Effector CD8-positive, alpha-beta T cell (primary cell): ENCODE data around the gene ARHGAP22.

Source experiments
- DNase-seq: peaks from one replicate; lab custom pipeline; 2025; lab: John Stamatoyannopoulos, UW

The ARHGAP22 gene

DNA sequence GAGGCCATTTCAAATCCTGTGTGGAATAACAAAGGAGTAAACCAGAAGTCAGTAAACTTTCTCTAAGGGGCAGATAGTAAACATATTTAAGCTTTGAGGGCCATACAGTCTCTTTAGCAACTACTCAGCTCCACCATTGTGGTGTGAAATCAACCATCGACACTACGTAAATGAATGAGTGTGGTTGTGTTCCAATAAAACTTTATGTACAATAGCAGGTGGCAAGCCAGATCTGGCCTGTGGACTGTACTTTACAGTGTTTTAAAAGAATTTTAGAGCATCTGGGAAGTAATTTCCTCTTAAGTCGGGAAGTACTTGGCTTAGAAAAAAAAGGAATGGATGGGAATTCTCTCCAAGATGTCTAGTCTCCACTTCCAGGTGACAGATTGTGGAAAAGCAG lies 71.3 kb downstream of the ARHGAP22 start:
- DNase-seq, result no peak

DNA sequence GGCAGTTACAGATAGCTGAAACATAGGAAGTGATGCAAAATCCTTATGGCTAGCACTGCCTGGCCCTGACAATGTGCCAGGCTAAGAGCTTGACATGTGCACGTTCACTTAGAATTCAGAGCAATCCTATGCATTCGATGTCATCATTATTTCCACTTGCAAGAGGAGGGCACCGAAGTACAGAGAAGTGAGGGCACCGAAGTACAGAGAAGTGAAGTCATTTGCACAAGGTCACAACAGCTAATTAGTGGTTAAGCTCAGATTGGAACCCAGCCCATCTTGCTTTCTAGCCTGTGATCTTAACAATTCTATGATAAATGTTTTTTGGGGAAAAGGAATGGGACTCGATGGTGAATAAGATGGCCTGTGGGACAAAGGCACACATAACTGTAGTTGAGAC lies 73.4 kb downstream of the ARHGAP22 start:
- no peak for DNase-seq

DNA sequence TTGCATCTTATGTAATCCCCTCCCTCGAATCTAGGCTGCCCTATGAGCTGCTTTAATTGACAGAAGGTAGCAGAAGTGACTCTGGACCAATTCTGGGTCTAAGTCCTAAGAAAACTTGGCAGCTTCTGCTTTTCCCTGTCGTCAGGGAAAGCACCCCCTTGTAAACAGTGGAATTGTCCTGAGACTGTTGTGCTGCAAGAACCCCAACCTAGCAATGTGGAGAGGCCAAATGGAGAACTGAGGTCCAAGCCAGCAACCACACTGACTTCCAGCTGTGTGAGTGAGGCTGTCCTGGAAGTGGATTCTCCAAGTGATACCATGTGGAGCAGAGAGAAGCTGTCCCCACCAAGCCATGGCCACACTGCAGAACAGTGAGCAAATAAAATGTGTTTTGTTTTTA lies 75.5 kb downstream of the ARHGAP22 start:
- no peak for DNase-seq

DNA sequence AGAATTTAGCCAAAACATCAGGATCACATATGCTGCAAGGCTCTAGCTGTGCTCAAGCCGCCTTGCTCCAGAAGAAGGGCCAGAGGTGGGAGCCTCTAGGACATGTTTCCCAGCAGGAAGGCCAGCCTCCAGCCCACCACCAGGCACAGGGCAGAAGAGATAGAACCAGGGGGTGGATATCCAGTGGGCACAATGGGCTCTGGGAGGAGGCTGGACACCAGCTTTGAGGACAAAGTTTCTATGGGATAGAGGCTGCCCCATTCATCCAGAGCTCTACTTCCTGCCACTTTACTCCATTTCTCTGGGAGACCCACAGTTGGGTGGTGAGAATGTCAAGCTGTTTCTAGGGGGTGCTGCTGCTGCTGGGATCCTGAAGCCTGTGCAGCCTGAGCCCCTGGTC lies 77.1 kb downstream of the ARHGAP22 start:
- DNase-seq, result no peak

DNA sequence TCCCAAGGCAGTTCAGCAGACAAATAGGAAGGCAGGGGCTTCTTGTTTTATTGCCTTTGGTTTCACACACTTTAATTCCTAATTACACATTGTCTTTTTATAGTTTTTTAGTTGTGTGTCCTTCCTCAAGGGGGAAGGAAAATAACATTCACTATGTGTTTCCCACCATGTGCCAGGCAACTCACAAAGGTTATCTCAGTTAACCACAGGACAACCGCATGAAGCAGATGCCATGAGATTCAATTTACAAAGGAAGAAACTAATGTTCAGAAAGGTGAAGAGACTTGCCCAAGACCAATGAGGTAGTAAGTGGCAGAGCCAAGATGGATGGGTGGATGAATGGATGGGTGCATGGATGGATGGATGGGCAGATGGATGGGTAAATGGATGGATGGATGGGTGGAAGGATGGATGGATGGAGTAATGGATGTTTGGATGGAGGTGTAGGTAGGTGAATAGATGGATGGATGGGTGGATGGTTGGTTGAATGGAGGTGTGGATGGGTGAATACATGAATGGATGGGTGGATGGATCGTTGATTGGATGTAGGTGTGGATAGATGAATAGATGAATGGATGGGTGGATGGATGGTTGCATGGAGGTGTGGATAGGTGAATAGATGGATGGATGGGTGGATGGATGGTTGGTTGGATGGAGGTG lies 77.9 kb downstream of the ARHGAP22 start:
- DNase-seq, result no peak

DNA sequence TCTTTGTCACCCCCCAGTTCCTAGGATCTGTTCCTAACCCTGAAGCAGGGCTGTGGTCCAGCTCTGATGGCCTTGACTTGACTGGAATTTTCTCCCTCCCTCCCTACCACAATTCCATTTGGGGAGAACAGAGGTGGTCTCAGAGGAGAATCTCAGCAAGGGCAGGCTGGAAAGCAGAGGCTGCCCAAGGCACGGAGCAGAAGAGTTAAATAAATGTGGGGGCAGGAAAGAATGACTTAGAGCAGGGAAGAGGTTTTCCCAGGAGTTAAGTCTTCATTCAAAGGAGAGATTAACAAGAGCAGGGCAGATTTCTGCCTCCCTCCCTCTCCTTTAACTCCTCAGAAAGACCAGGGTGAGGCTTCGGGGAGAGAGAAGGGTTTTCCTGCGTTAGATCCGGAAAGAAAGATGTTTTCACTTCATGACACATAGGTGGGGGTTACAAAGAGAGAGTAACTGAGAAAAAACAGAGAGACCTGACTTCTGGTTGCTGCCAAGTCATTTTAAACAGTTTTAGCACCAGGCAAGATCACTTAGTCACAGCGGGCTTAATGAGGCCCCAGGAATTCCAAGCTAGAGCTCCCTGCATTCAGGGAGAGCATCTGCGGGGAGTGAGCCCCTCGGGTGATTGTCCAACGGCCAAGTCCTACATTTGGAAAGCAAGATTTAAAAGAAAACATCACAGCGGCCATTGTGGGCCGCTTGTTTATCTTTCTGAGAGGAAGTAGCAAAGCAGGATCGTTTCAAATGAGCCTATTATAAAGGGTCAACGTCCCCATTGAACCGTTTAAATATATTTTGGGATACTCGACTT lies 78.7 kb downstream of the ARHGAP22 start:
- no peak for DNase-seq

DNA sequence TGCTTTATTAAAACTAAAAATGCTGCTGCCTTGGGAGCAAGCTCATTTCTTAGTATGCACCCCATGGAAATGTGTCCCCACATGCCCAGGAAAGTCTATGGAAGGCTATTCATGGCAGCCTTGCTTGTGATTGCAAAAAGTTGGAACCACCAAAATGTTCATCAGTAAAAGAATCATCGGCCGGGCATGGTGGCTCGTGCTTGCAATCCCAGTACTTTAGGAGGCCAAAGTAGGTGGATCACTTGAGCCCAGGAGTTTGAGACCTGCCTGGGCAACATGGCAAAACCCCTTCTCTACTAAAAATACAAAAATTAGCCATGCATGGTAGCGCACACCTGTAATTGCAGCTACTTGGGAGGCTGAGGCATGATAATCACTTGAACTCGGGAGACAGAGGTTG lies 79.8 kb downstream of the ARHGAP22 start:
- DNase-seq, result no peak

DNA sequence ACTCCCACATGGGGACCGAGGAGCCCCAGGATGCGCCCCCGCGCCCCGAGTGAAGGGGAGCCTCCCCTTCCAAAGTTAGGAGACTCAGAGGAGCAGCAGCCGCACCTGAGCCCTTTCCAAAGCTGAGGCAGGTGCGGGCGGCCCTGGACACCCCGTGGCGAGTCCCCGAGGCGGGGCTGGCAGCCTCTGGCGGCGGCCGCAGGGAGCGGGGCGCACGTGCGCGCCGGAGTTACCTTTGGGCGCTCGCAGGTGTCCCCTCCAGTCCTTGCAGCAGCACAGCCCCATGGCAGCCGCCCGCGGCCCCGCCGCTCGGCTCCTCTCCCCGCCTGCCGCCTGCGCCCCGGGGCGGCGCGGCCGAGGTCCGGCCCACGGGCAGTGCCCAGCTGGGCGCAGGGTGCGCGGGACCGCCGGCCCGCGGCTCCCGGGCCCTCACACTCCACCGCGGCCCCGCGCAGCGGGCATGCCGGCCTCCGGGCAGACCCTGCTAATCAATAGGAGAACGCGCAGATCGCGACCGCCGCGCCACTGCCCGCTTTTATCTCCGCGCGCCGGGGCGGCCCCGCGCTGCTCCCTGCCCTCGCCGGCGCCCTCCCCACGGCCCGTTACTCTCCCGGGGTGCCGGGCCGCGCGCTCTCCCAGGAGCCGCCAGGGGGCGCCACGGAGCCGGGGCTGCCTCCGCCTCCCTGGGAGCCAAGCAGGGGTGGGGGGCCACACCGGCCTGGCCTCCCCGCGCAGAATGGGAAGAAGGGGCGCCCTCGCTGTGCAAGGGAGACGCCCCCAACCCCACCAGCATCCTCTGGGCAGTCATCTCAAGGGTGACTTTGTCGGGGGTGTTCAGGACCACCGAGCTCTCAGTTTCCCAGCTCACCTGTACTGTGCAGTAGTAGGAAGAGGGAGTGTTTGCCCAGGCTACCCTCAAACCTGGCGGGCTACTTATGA lies 80.8 kb downstream of the ARHGAP22 start:
- DNase-seq, result no peak

DNA sequence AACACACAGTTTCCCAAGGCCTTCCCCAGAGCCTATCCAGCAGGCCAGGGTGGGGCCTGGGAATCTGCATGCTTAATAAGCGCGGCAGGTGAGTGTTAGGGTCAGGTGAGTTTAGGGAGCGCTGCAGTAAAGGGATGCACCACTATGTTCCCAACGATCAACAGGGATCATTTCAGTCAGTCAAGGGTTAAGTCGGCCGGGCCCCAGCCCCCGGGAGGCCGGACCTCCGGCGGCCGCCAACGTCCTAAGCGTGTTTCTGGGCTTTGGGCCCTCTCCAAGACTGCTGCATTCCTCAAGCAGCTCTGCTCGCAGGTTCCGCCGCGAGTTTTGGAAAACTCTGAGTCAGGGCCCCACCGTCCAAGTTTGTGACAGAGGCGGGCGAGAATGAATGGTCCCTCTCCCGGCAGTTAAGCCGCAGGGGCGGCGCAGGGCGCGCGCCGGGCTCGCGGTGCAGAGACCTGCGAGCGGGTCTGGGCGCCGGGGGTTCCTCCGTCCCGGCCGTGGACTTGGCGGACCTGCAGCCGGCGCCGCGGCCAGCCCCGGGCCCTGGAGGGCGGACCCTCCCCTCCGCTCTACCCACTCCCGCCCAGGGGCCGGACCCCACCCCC lies 81.6 kb downstream of the ARHGAP22 start:
- DNase-seq, result no peak

DNA sequence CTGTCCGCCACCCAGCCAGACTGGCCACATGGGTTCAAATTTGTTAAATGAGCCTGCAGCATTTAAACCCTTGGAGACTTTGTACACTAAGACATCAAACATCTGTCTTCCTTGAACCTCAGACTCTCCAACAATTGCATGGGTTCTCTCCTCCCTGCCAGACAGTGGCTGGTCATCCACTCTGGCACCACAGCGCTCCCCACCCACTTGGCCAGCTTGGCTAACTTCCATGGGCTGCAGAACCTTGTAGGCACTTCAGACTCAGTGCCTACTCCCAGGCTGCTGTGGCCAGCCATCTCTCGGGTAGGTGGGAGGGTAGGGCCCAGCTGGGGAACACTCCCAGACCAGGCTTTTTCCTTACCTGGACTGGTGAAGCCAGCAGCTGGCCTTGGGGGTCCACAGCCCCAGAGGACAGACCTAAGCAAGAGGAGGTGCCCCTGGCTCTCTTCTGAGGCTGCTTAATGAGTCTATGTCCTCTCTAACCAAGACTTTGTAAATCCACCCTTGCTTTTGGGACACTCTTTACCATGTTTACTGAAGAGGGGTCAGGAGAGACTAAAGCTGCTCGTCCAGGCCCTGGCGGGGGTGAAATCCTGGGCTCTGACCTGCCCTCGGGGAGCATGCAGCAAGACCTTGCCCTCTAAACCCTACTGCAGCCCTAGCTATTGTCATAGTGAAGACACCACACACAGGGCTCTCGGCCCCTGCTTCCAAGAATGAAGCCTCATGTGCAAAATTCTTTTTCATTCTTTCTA lies 82.7 kb downstream of the ARHGAP22 start:
- DNase-seq, result no peak

DNA sequence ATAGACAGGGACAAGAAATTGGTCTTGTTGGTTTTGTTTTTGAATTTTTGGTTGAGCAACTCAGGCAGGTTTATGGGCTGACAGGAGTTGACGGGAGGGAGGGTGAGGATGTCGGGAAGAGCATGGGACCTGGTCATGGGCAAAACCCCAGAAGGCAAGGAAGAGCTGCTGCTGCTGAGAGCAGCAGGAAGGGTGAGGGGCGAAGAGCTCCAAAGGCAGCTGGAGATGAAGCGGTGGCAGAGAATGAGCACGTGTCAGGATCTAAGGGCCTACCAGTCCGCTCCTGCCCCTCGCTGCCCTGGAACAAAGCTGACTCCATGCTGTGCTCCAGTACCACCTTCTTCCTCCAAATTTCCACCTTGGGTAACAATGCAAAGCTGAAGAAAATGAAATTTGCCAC lies 84.3 kb downstream of the ARHGAP22 start:
- no peak for DNase-seq

DNA sequence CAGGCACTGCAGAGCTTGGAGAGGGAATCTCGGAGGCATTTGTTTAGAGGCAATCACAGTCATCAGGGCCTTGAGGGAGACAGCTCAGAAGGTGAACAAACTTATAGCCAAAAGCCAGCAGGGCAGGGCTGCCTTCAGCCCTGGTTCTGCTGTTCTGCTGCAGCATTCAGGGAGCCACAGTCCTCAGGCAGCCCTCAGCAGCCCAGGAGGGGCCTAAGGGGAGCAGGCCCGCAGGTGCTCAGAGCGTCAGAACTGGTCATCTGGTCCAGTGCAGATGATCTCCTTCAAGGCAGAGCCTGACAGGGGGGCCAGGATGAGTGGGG lies 84.7 kb downstream of the ARHGAP22 start:
- DNase-seq, result no peak

DNA sequence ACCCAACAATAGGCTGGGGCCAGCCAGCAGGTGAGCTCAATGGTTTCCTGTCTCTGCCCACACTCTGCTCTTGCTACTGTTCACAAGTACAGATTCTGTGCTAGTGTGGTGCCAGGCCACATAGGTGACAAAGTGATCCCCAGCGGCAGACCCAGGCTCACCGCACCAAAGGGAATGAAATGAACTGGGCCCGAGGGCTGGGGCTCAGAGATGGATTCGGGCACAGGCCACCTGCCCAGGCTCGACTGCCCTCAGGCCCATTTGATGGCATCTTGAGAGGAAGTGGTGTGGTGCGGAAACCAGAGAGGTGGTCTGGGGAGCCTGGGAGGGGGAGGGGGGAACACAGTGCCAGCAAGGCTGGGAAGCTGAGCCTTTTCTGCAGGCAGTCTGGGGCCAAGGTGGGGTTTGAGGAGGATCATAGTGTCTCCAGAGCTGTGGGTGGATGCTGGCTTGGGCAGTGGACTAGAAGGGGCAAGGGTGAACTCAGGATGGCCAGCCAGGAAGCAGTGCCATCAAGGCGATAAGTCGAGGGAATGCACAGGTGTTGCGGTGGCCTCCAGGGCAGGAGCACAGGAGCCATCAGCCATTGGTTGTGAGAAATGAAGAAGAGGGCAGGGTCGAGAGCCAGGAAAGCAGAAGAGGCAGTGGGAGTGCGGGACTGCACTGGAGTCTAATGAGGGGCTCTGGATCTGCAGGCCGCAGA lies 85.2 kb downstream of the ARHGAP22 start:
- no peak for DNase-seq

DNA sequence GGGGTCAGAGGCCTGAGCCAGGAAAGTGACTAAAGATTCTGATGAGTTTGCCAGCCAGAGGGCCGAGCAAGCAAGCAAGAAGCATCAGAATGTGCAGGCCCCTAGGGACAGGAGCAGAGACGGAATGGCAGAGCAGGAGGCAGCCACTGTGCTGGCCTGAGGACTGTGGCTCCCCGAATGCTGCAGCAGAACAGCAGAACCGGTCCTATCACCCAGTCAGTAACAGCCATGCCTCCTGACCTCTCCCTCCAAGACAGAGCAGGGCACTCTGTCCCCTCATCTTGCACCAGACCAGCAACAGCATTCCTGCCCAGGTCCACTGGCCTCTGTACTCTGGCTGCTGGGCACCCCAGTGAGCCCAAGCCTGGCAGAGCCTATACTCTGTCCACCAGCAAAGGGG lies 85.9 kb downstream of the ARHGAP22 start:
- DNase-seq, result no peak

DNA sequence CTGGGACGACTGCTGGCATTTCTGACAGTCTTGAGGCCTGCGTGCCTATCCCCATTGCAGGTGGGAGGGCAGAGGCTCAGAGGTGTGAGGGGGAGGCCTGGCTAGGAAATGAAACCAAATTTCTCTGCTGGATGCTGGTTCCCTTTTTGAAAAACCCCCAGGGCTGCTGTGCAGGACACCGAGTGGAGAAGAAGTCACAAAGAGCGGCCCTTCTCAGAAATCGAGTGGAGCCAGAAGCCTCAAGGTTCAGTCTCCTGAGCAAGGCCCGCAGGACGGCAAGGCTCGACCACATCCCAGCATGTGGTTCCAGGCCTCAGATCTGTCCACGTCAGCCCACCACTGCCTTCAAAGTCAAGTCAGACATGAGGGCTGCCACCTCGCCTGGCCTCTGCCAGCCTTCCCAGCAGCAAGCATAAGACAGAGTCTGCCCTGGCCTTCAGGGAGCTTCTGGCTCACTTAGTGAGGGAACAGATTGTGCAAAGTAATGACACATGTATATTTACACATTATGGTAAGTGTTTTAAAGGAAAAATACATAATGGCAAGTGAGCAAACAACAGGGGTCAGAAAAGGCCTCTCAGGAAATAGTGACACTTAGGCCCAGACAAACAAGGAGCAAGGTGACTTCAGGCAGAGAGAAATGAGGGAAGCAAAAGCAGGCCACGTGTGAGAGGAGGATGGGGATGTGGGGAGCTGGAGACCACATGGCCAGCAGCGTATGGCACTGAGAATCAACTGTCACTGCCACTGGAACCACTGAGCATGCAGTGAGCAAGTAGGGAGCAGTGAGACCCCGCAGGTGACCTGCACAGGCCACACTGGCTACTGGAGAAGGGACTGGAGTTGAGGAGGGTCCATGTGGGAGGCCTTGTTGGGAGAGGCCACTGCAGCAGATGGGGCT lies 86.7 kb downstream of the ARHGAP22 start:
- no peak for DNase-seq

DNA sequence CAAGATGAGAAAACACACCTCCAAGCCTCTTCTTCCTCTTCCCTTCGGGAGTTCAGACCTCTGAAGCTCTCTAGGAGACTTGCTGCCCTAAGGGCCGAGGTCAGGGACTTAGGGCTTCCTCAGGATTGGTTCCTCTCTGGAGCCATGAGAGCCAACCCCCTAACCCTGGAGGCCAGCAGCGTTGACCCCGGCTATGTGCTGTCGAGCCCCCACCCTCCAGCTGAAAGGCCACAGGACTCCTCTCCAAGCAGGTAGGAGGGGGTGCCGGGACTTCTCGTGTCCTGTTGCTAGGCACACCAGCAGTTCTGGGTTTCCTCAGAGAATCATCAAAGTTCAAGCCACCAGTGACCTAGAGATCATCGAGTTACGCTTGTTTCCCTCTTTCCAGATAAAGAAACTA lies 87.4 kb downstream of the ARHGAP22 start:
- no peak for DNase-seq

DNA sequence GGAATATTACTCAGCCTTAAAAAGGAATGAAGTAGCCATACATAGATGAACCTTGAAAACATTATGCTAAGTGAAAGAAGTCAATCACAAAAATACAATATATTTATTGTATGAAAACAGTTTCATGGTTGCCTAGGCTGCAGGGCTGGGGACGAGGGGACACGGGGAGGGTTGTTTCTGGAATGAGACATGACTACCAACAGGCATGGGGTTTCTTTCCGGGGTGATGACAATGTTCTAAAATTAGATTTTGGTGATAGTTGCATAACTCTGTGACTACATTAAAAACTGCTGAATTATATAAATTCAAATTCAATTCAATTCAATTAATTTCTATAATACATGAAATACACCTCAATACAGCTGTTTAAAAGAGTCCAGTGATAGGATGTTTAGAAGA lies 88.0 kb downstream of the ARHGAP22 start:
- no peak for DNase-seq

DNA sequence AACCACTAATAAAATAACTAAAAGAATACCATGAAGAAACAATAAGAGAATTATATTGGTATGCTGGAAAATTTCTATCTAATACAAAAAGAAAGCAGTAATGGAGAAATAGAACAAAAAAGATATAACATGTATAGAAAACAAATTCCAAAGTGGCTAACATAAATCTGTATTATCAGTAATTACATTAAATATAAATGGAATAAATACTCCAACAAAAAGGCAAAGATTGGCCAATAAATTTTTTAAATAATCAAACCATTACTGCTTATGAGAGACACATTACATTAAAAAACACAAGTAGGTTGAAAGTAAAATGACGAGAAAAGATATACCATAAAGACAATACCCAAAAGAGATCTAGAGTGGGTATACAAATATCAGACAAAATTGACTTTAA lies 90.0 kb downstream of the ARHGAP22 start:
- DNase-seq, result no peak

DNA sequence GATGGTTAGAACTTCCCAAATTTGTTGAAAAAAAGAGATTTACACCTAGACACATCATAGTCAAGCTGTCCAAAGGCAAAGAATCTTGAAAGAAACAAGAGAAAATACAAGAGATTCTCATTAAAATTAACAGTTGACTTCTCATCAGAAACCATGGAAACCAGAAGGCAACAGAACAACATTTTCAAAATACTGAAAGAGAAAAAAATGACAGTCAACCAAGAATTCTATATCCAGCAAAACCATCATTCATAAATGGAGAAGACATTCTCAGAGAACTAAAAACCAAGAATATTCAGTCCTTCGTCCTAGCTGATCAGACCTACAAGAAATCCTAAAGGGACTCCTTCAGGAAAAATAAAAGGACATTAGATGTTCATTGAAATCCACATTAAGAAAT lies 90.6 kb downstream of the ARHGAP22 start:
- DNase-seq, result no peak

DNA sequence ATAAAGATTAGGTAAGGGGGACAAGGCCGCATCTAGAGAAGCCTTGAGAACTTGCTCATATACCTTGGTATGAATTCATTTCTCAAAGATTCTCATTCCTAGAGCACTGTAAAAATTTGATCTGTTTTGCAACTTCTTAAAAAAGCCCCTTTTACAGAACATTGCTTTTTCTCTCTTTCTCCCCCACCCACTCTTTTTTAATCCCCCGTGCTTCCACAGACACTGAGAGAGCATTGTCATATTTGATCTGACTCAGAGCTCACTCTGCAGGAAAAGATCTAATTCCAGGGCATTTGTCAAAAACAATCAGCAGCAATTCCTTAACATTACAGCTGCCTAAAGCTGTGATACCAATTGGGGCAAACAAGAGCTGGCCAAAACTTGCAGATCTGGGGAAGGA lies 92.0 kb downstream of the ARHGAP22 start:
- no peak for DNase-seq
